ENCODE measurements around the gene CTNS.
"Not testable (repeated sequence)": the region's sequence is repeated elsewhere in the genome, so short reads cannot be mapped to it uniquely, and the experiment has no call there.

Gene CTNS

DNA sequence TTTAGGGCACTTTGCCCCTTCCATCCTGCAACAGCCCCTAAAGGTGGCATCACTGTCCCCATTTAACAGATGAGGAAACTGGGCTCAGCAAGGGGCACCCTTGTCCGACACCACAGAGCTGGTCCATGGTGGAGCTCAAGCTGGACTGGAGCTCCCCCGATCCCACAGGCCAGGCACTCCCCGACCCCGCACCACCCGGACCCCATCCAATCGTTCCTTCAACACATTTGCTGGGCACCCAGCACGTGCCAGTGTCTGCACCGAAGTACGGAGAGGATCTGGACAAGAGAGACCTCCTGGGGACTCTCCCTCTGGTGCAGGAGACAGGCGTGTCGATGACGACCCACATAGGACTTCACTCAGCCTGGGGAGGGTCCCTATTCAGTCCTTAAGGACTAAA, 45.5 kb downstream of the CTNS start:
- DNase-seq (ENCODE audit: low read depth in 2 of 2), result no peak

GRCh38 chr17:3683054-3683511, 46.5 kb downstream of the CTNS start:
- peak; percentile 35 to 44 for DNase-seq (ENCODE audit: low read depth in 2 of 2)

- no peak for DNase-seq (ENCODE audit: low read depth in 2 of 2)
These were observed 48.6 kb downstream of the CTNS start for GRCh38 chr17:3685174-3685573.

- no peak for DNase-seq (ENCODE audit: low read depth in 2 of 2)
These were observed 51.5 kb downstream of the CTNS start for GRCh38 chr17:3688027-3688553.

DNA sequence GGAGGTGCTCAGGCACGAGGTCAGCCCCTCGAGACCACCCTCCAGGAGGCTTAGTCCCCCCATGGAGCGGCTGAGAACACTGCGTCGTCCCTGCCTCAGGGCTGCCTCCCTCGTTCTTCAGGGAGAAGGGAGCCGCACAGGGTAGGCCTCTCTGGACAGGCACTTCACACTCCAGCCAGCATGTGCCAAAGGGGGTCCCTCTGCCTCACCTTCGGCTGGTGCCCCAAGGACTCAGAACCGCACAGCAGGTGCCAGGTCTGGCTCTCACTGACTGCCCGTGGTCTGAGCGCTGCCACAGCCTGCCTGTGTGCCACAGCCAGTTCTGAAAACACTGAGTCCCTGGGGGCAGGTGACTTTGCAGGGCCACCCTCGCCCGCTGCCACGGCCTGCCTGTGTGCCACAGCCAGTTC, 52.3 kb downstream of the CTNS start:
- DNase-seq (ENCODE audit: low read depth in 2 of 2), result no peak

GRCh38 chr17:3689262-3690093, 52.9 kb downstream of the CTNS start:
- DNase-seq (ENCODE audit: low read depth in 2 of 2), result no peak

- no peak for DNase-seq (ENCODE audit: low read depth in 2 of 2)
These were observed 53.6 kb downstream of the CTNS start for GRCh38 chr17:3690094-3690715.

DNA sequence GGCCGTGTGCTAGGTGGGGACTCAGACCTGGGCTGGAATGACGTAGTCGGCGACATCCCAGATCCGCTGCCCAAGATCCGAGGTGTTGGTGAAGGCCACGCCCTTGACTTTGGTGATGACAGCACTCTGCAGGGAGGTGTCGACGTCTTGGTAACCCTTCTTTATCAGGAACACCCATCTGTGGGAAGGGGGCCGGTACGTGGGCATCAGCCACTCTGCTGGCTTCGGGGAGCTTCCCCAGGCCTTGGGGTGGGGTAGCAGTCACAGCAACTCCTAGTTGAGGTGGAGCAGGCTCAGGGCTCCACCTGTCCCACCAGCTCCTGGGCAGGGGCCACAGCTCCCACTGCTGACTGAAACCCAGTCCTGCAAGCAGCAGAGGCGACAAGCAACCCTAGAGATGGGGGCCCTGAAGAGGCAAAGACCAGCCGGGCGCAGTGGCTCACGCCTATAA, 55.1 kb downstream of the CTNS start:
- no peak for DNase-seq (ENCODE audit: low read depth in 2 of 2)

DNA sequence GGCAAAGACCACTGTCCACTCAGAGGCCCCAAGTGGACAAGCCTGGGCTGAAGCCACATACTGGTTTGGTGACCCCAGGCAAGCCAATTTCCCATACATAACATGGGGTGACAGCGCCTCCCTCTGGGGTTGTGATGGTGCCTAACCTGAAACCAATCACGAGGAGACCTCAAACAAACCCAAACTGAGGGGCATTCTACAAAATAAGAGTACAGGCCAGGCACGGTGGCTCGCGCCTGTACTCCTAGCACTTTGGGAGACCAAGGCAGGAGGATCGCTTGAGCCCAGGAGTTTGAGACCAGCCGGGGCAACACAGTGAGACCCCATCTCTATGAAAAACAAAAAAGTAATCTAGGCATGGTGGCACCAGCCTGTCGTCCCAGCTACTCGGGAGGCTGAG, 55.8 kb downstream of the CTNS start:
- DNase-seq (ENCODE audit: low read depth in 2 of 2), result no peak

DNA sequence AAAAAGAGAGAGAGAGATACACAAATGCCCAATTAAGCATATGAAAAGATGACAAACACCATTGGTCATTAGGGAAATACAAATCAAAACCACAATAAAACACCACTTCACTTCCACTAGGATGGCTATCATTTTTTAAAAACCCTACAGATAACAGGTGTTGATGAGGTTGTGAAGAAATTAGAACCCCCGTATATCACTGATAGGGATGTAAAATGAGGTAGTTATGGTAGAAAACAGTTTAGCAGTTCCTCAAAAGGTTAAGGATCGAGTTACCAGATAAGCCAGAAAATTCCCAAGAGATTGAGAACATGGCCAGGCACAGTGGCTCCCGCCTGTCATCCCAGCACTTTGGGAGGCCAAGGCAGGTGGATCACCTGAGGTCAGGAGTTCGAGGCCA, 56.6 kb downstream of the CTNS start:
- DNase-seq (ENCODE audit: low read depth in 2 of 2), result no peak

GRCh38 chr17:3693829-3694231, 57.3 kb downstream of the CTNS start:
- DNase-seq (ENCODE audit: low read depth in 2 of 2), result no peak

GRCh38 chr17:3695129-3695722, 58.7 kb downstream of the CTNS start:
- no peak for DNase-seq (ENCODE audit: low read depth in 2 of 2)

GRCh38 chr17:3695723-3696411, 59.3 kb downstream of the CTNS start, which contains the start of gene P2RX5:
Gene P2RX5 (minus strand): TSS chr17:3696155. CDS start chr17:3696005, 150 bp downstream.
- DNase-seq (ENCODE audit: low read depth in 2 of 2), result no peak

GRCh38 chr17:3697103-3697476, 60.5 kb downstream of the CTNS start:
- DNase-seq (ENCODE audit: low read depth in 2 of 2), result no peak

DNA sequence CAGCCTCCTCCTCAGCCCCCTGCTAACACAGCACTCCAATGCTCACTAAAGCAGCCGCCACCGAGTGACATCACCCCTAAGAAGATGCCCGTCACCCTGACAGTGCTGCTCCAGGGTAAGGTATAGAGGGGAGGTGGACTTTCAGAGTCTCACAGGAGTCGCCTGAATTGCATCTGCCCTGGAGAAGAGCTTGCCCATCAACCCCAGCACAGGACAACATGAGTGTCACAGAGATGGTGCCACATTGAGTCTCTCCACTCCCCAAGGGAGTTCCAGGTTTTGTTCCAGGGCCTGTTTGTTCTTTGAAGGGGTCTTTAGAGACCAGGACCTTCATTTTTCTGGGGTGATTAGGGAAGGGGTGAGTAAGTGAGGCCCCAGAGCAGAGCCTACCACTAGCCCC, 61.6 kb downstream of the CTNS start:
- DNase-seq (ENCODE audit: low read depth in 2 of 2), result no peak

GRCh38 chr17:3699951-3700350, 63.4 kb downstream of the CTNS start:
- no peak for DNase-seq (ENCODE audit: low read depth in 2 of 2)

DNA sequence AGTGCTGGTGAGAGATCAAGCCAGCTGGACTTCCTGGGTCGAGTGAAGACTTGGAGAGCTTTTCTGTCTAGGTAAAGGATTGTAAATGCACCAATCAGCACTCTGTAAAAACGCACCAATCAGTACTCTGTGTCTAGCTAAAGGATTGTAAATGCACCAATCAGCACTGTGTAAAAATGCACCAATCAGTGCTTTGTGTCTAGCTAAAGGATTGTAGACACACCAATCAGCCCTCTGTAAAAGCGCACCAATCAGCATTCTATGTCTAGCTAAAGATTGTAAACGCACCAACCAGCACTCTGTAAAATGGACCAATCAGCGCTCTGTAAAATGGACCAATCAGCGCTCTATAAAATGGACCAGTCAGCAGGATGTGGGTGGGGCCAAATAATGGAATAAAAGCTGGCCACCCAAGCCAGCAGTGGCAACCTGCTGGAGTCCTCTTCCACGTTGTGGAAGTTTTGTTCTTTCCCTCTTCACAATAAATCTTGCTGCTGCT, 65.5 kb downstream of the CTNS start:
- not testable (repeated sequence) for DNase-seq (ENCODE audit: low read depth in 2 of 2)

DNA sequence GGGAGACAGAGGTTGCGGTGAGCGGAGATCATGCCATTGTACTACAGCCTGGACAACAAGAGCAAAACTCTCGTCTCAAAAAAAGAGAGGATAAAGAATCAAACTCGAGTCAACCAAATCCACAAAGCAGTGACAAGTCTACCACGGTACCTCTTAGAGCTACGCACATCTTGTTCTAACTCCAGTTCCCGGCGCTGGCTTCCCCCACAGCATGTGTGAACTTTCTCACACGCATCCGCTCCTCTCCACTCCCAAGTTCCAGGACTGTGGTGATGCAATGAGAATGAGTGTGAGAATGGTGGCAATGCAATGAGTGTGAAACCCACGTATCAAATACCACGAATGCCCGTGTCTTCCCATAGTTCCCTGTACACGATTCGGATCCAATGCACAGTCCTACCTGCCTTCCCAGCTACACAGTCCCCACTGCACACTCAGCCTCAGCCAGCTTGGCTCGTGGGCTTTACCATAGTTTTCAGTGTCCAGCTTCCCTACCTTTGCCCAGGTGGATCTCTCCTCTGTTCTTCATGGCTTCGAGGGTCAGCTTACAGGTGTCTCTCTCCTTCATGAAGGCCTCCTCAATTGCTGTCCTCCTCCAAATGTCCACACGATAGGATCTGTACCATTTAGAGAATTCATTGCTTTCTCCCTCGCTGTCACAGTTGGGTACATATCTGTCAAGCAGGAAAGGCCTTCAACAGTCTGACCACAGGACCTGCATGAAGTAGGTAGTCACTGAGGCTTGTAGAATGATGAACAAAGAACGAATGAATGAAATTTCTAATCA, 68.6 kb downstream of the CTNS start:
- DNase-seq (ENCODE audit: low read depth in 2 of 2), result no peak

DNA sequence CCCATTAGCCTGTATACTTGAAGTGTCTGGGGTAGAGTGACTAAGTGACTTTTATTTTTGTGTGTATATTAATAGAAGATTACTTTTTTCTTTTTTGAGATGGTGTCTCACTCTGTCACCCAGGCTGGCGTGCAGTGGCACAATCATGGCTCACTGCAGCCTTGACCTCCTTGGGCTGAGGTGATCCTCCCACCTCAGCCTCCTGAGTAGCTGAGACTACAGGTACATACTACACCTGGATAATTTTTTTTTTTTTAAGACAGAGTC, 69.1 kb downstream of the CTNS start:
- DNase-seq (ENCODE audit: low read depth in 2 of 2), result not testable (repeated sequence)

GRCh38 chr17:3708366-3708765, 71.8 kb downstream of the CTNS start:
- DNase-seq (ENCODE audit: low read depth in 2 of 2), result no peak

GRCh38 chr17:3710951-3711383, 74.4 kb downstream of the CTNS start:
- DNase-seq (ENCODE audit: low read depth in 2 of 2), result peak; percentile 43 to 69
